HepG2 (cell line): ENCODE results near the gene PPIA. TPM values are rescaled to one million over a fixed set of nuclear protein-coding genes. Genes with fewer than 3 reads are reported as not detected.

Experiments
- ATAC-seq: fragments of 200-7000 bp; cut with Tn5 transposase; 3 replicates; pipeline ENCODE4 v1.9.1; 2020; ENCODE audit warnings: mild to moderate bottlenecking, moderate library complexity
- BruUV-seq: library from RNA; stranded (reverse); fragments of 400-500 nt; replicated peaks from 2 replicates; lab custom pipeline; 2021; lab: Mats Ljungman, UMichigan
- CTCF ChIA-PET: fragments of 300-600 bp; formaldehyde crosslinking; extraction: SDS; loops from one replicate; lab custom pipeline; 2021; ENCODE audit warnings: low total read pairs, inconsistent platforms, low intra/inter-chr PET ratio; lab: Yijun Ruan, JAX
- POLR2A ChIA-PET: fragments of 350-600 bp; sonication (Branson Sonifier 250); formaldehyde crosslinking; loops from one replicate; lab custom pipeline; 2020; ENCODE audit warnings: antibody characterized with exemption, inconsistent platforms; lab: Yijun Ruan, JAX
- DNase-seq: peaks from one replicate; pipeline ENCODE4 v3.0.0-alpha.2; 2015; ENCODE audit warnings: low spot score
- FAIRE-seq: peaks from 3 replicates; lab custom pipeline; 2011; peaks lifted over from hg19 to GRCh38; lab: Jason Lieb, UNC
- H2AFZ ChIP-seq: one replicate; pipeline ENCODE4 v1.6.1; 2011; ENCODE audit warnings: low read length, inconsistent platforms
- H3K27ac ChIP-seq: fragments of 300-600 bp; 3 replicates; pipeline ENCODE4 v1.8.0; 2011; ENCODE audit warnings: mixed run types, mild to moderate bottlenecking, mixed read lengths, low read length, inconsistent platforms; ENCODE audit not compliant: insufficient read depth; ENCODE audit errors: extremely low read length
- H3K27me3 ChIP-seq, 2 experiments: fragments of 200-600 bp in 1 of 2; 2 replicates in 1 of 2; 3 replicates in 1 of 2; pipeline versions ENCODE4 v1.6.0 to v1.8.0; 2011; ENCODE audit warnings: low read length in 2 of 2, mild to moderate bottlenecking in 2 of 2, moderate library complexity in 2 of 2, inconsistent platforms in 1 of 2; ENCODE audit not compliant: insufficient read depth in 2 of 2, control insufficient read depth in 1 of 2
- H3K36me3 ChIP-seq, 2 experiments: fragments of 200-600 bp in 1 of 2; replicated peaks in 1 of 2; 2 replicates in 1 of 2; 3 replicates in 1 of 2; pipeline versions ENCODE4 v1.5.1 to v1.8.0; 2011; ENCODE audit warnings: low read length in 2 of 2, inconsistent platforms in 1 of 2; ENCODE audit not compliant: insufficient read depth in 2 of 2, control insufficient read depth in 1 of 2
- H3K4me1 ChIP-seq: 2 replicates; pipeline ENCODE4 v1.5.1; 2012; ENCODE audit warnings: low read length, inconsistent platforms; ENCODE audit not compliant: insufficient read depth
- H3K4me2 ChIP-seq: 2 replicates; pipeline ENCODE4 v1.6.0; 2011; ENCODE audit warnings: low read depth, low read length, inconsistent platforms
- H3K4me3 ChIP-seq, 3 experiments: fragments of 200-600 bp in 1 of 3; sonication (generic), shearing (Covaris generic) in 1 of 3; replicated peaks in 1 of 3; 2 replicates each; pipeline ENCODE4 v1.5.1; 2011 to 2016; ENCODE audit warnings: low read length in 3 of 3, inconsistent platforms in 2 of 3, low read depth in 2 of 3, mild to moderate bottlenecking in 2 of 3, control low read depth in 1 of 3, mixed read lengths in 1 of 3; ENCODE audit not compliant: insufficient read depth in 1 of 3
- H3K79me2 ChIP-seq: one replicate; pipeline ENCODE4 v1.6.1; 2011; ENCODE audit warnings: low read length, inconsistent platforms; ENCODE audit not compliant: insufficient read depth
- H3K9ac ChIP-seq: 2 replicates; pipeline ENCODE4 v1.6.0; 2011; ENCODE audit warnings: mild to moderate bottlenecking, low read depth, low read length, inconsistent platforms; ENCODE audit not compliant: insufficient read depth
- H3K9me3 ChIP-seq: 2 replicates; pipeline ENCODE4 v1.5.1; 2012; ENCODE audit warnings: mild to moderate bottlenecking, low read length
- H4K20me1 ChIP-seq: 2 replicates; pipeline ENCODE4 v1.6.0; 2011; ENCODE audit warnings: inconsistent platforms, mild to moderate bottlenecking, low read length, moderate library complexity; ENCODE audit not compliant: insufficient read depth
- ATF3 ChIP-seq: sonication (generic); formaldehyde crosslinking; IDR thresholded peaks from 2 replicates; pipeline ENCODE4 v1.4.0; 2020; ENCODE audit warnings: missing genetic modification reagents
- CEBPG ChIP-seq: IDR thresholded peaks from 2 replicates; pipeline ENCODE4 v1.6.1; 2016
- CREBL2 ChIP-seq: sonication (generic); formaldehyde crosslinking; IDR thresholded peaks from 2 replicates; pipeline ENCODE4 v1.8.1; 2023; ENCODE audit warnings: missing genetic modification reagents, mild to moderate bottlenecking, borderline replicate concordance
- CREM ChIP-seq, 2 experiments: sonication (generic) in 1 of 2; formaldehyde crosslinking in 1 of 2; IDR thresholded peaks; 2 replicates each; pipeline versions ENCODE4 v1.4.0 to v1.6.1; 2016 to 2020; ENCODE audit warnings: antibody characterized with exemption in 1 of 2, mild to moderate bottlenecking in 1 of 2, missing genetic modification reagents in 1 of 2
- DMAP1 ChIP-seq: IDR thresholded peaks from 2 replicates; pipeline ENCODE4 v1.6.1; 2016
- ETV5 ChIP-seq: IDR thresholded peaks from 2 replicates; pipeline ENCODE4 v1.6.1; 2018; ENCODE audit warnings: missing biosample characterization, missing genetic modification reagents, inconsistent platforms, borderline replicate concordance
- FOSL1 ChIP-seq: sonication (generic); formaldehyde crosslinking; IDR thresholded peaks from 2 replicates; pipeline ENCODE4 v1.9.0; 2021; ENCODE audit warnings: missing genetic modification reagents, borderline replicate concordance
- FOSL2 ChIP-seq: sonication (generic); formaldehyde crosslinking; IDR thresholded peaks from 2 replicates; pipeline ENCODE4 v1.4.0; 2020; ENCODE audit warnings: missing genetic modification reagents
- FOXA3 ChIP-seq: IDR thresholded peaks from 2 replicates; pipeline ENCODE4 v1.6.1; 2016; ENCODE audit warnings: missing genetic modification reagents, missing compliant biosample characterization
- FOXO1 ChIP-seq: sonication (generic); formaldehyde crosslinking; IDR thresholded peaks from 2 replicates; pipeline ENCODE4 v1.4.0; 2020; ENCODE audit warnings: missing genetic modification reagents
- HMG20A ChIP-seq: IDR thresholded peaks from 2 replicates; pipeline ENCODE4 v1.6.1; 2016; ENCODE audit warnings: borderline replicate concordance
- IRF2 ChIP-seq: IDR thresholded peaks from 2 replicates; pipeline ENCODE4 v1.6.1; 2018; ENCODE audit warnings: missing genetic modification reagents, missing compliant biosample characterization
- KLF6 ChIP-seq: IDR thresholded peaks from 2 replicates; pipeline ENCODE4 v1.8.0; 2016; ENCODE audit warnings: missing biosample characterization, missing genetic modification reagents
- LCORL ChIP-seq, 2 experiments: fragments of 450-650 bp in 1 of 2; sonication (generic) in 1 of 2; formaldehyde crosslinking in 1 of 2; IDR thresholded peaks; 2 replicates each; pipeline versions ENCODE4 v1.5.0 to v1.6.1; 2017 to 2020; ENCODE audit warnings: antibody characterized with exemption in 1 of 2, missing genetic modification reagents in 1 of 2
- MAFK ChIP-seq, 2 experiments: IDR thresholded peaks in 1 of 2; conservative IDR thresholded peaks in 1 of 2; 2 replicates each; pipeline ENCODE4 v1.6.1; 2011; ENCODE audit warnings: improper control_type of control experiment in 2 of 2, low read length in 2 of 2
- NR2F6 ChIP-seq, 2 experiments: IDR thresholded peaks; 2 replicates each; pipeline ENCODE4 v1.6.1; 2016; ENCODE audit warnings: antibody characterized with exemption in 1 of 2, mild to moderate bottlenecking in 1 of 2
- RARA ChIP-seq: IDR thresholded peaks from 2 replicates; pipeline ENCODE4 v1.6.1; 2016; ENCODE audit warnings: missing genetic modification reagents, missing compliant biosample characterization
- RXRB ChIP-seq: IDR thresholded peaks from 2 replicates; pipeline ENCODE4 v1.6.1; 2016; ENCODE audit warnings: borderline replicate concordance, missing genetic modification reagents, missing compliant biosample characterization
- SALL1 ChIP-seq: sonication (generic); formaldehyde crosslinking; IDR thresholded peaks from 2 replicates; pipeline ENCODE4 v1.8.0; 2022; ENCODE audit warnings: mild to moderate bottlenecking, missing genetic modification reagents
- SMARCC2 ChIP-seq: fragments of 450-650 bp; IDR thresholded peaks from 2 replicates; pipeline ENCODE4 v1.6.1; 2017; ENCODE audit warnings: antibody characterized with exemption, mild to moderate bottlenecking
- TBL1XR1 ChIP-seq: fragments of 150-350 bp; IDR thresholded peaks from 2 replicates; pipeline ENCODE4 v1.6.1; 2014; ENCODE audit warnings: borderline replicate concordance, low read length; ENCODE audit not compliant: partially characterized antibody
- THRA ChIP-seq: sonication (generic); formaldehyde crosslinking; IDR thresholded peaks from 2 replicates; pipeline ENCODE4 v1.4.0; 2020; ENCODE audit warnings: missing genetic modification reagents, borderline replicate concordance
- TSC22D2 ChIP-seq: sonication (generic); formaldehyde crosslinking; IDR thresholded peaks from 2 replicates; pipeline ENCODE4 v1.5.1; 2020; ENCODE audit warnings: missing genetic modification reagents, mild to moderate bottlenecking, borderline replicate concordance
- ZNF75D ChIP-seq: sonication (generic); formaldehyde crosslinking; IDR thresholded peaks from 2 replicates; pipeline ENCODE4 v1.8.1; 2023; ENCODE audit warnings: missing genetic modification reagents, mild to moderate bottlenecking, borderline replicate concordance
- in situ Hi-C: cut with HindIII; loops from 2 replicates; pipeline ENCODE4 v1.10.0; 2017; ENCODE audit warnings: low pct_unique_long_range_greater_than_20kb; ENCODE audit not compliant: extremely low pct_ligation_motif_present
- intact Hi-C: fragments of 100-400 bp; cut with micrococcal nuclease; formaldehyde crosslinking; loops from one replicate; pipeline ENCODE4 v1.10.0; 2022; ENCODE audit not compliant: unreplicated experiment
- polyA plus RNA-seq, 8 experiments: library from polyadenylated mRNA; depleted of rRNA in 3 of 8; stranded (reverse) in 7 of 8; unstranded in 1 of 8; fragments of >200 nt; fragmentation: Illumina TruSeq in 4 of 8; extraction: Trizol in 4 of 8; gene quantifications; 2 replicates each; pipeline versions ENCODE4 v1.2.1 to v1.2.3, GENCODE V29; 2011 to 2016; ENCODE audit warnings: low read depth in 4 of 8, missing spikeins in 1 of 8, mixed read lengths in 1 of 8; ENCODE audit not compliant: insufficient read depth in 1 of 8
- total RNA-seq, 5 experiments: library from RNA; depleted of rRNA; stranded (reverse); fragments of >200 nt; fragmentation: Illumina TruSeq; extraction: Trizol; gene quantifications; 2 replicates each; pipeline ENCODE4 v1.2.3, GENCODE V29; 2016; ENCODE audit warnings: low read depth in 1 of 5

PPIA gene
- total and polyA plus RNA-seq, 2 of the 13 experiments (the other 11 are each of a cell fraction or from before 2014, with no cell fraction given), result 2,268 to 3,010 TPM

- no peaks in the 10 kb centered on the region for H3K36me3 ChIP-seq
- no peak overlapping the region for H3K9ac ChIP-seq
- H3K4me2 ChIP-seq, result peak overlapping the region; percentile 36
- no TSS peak for BruUV-seq
- POLR2A ChIA-PET, result interaction anchor here (0.5 to 2.3 kb wide), 4 partner anchors 9 to 37 kb away, joined by 3 to 8 read pairs (median 6); partner anchors contain the start of gene H2AZ2
- H3K4me1 ChIP-seq, result peaks cover 36% of the 10 kb centered on the region
- H3K9me3 ChIP-seq, result no peaks in the 10 kb centered on the region
- ATAC-seq (peak; percentile 28), FAIRE-seq (peak; percentile 61), DNase-seq (peak; percentile 73)
- H3K27me3 ChIP-seq, result no peaks in the 10 kb centered on the region
- H3K27ac ChIP-seq, result no peak overlapping the region
- H4K20me1 ChIP-seq, result no peaks in the 10 kb centered on the region
- no peaks in the 10 kb centered on the region for H3K79me2 ChIP-seq
- no peak overlapping the region; a peak in 1 of 6 replicates for H3K4me3 ChIP-seq
- CTCF ChIA-PET, result no interaction called here
- in situ Hi-C loops, result no loop called here
- H2AFZ ChIP-seq, result no peak overlapping the region
- intact Hi-C loops, result loop anchor here (1.0 kb wide), 1 partner anchor 14 kb away; no protein-coding TSS in a partner anchor
- peak; percentile 69 for TF ChIP-seq CEBPG (CRISPR knock-in tag)
- TF ChIP-seq RARA, result peak; percentile 50
- peak; percentile 69 for TF ChIP-seq FOXA3 (CRISPR knock-in tag)
- TF ChIP-seq TBL1XR1, result peak; percentile 28
- TF ChIP-seq IRF2 (CRISPR knock-in tag), result 0 out of 2 replicates have a peak, but pooled peaks have one; percentile 18
- no peak for TF ChIP-seq ZNF75D (CRISPR knock-in tag)
- peak; percentile 70; the same call in 1 of the 2 replicates for TF ChIP-seq RXRB (CRISPR knock-in tag)
- 0 out of 2 replicates have a peak, but pooled peaks have one; percentile 12 for TF ChIP-seq CREM (IDR thresholded peaks at IDR 0.05)
- TF ChIP-seq CREM (CRISPR knock-in tag; IDR thresholded peaks at IDR 0.05), result no peak
- peak; percentile 36; the same call in 1 of the 2 replicates for TF ChIP-seq ETV5
- TF ChIP-seq HMG20A (CRISPR knock-in tag), result 0 out of 2 replicates have a peak, but pooled peaks have one; percentile 41
- TF ChIP-seq CREBL2, result no peak
- TF ChIP-seq SALL1 (CRISPR knock-in tag), result peak; percentile 35; the same call in 1 of the 2 replicates
- TF ChIP-seq THRA (CRISPR knock-in tag), result peak; percentile 65; the same call in 1 of the 2 replicates
- TF ChIP-seq LCORL (IDR thresholded peaks at IDR 0.05), result no peak
- TF ChIP-seq LCORL (CRISPR knock-in tag; IDR thresholded peaks at IDR 0.05), result peak; percentile 40; the same call in 1 of the 2 replicates
- peak; percentile 96 for TF ChIP-seq FOSL2 (CRISPR knock-in tag)
- no peak for TF ChIP-seq KLF6 (CRISPR knock-in tag)
- TF ChIP-seq TSC22D2 (CRISPR knock-in tag), result no peak
- no peak for TF ChIP-seq NR2F6 (IDR thresholded peaks at IDR 0.05)
- TF ChIP-seq NR2F6 (CRISPR knock-in tag; IDR thresholded peaks at IDR 0.05), result 0 out of 2 replicates have a peak, but pooled peaks have one; percentile 6
- no peak for TF ChIP-seq DMAP1 (CRISPR knock-in tag)
- TF ChIP-seq FOXO1, result no peak
- 0 out of 2 replicates have a peak, but pooled peaks have one; percentile 40 for TF ChIP-seq SMARCC2
- 0 out of 4 replicates have a peak, but pooled peaks of 1 of the 2 experiments have one; percentile 23 for TF ChIP-seq MAFK (conservative IDR thresholded peaks at IDR 0.05 in 1 of 2, IDR thresholded peaks at IDR 0.05 in 1 of 2; ENCODE audit: low read length in 2 of 2)
- peak; percentile 91 for TF ChIP-seq ATF3 (CRISPR knock-in tag)
- peak; percentile 90 for TF ChIP-seq FOSL1 (CRISPR knock-in tag)
Observed at GRCh38 chr7:44811093-44811492, 14.6 kb downstream of the PPIA start.
